PFSK-1 (cell line): ENCODE measurements around the gene HS3ST3A1.

ENCODE experiments used
- POLR2AphosphoS5 ChIP-seq: IDR thresholded peaks from 2 replicates; pipeline ENCODE4 v1.6.1; 2012; ENCODE audit warnings: low read depth, mild to moderate bottlenecking, control low read depth, low read length, moderate library complexity
- TAF1 ChIP-seq: IDR thresholded peaks from 2 replicates; pipeline ENCODE4 v1.6.1; 2012; ENCODE audit warnings: low read length, control low read depth, borderline replicate concordance; ENCODE audit not compliant: insufficient read depth

DNA sequence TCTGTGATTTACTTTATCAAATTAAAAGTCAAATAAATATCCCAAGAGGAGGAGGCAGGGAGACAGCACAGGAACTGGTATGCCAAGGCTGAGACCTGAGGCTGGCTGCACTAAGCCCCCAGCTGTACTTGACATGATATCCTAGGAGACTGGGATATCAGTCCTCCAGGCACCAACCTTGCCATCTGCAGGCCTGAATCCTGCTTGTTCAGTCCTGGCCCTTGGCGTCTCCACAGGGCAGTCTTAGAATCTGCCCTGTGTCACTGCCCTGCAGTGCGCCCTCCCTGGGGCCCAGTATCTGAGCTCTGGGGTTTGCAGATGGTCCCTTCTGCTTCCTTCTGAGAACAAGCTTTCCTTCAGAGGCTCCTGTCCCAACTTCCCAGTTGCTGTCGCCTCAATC, 75.9 kb downstream of the HS3ST3A1 start:
- TF ChIP-seq POLR2AphosphoS5: no peak
- no peak for TF ChIP-seq TAF1
